ENCODE measurements around the gene MYO1F.

MYO1F gene

GRCh38 chr19:8488365-8488764 lies 88.9 kb downstream of the MYO1F start:
- no peak overlapping the region for H4K8ac ChIP-seq (ENCODE audit: low read length)

GRCh38 chr19:8487137-8487851 lies 89.9 kb downstream of the MYO1F start:
- Histone ChIP-seq H3K23ac (ENCODE audit: low read length in 2 of 2) (no peak overlapping the region), H3K27me3 (ENCODE audit: control insufficient read depth in 1 of 2, insufficient read depth in 1 of 2, low read length in 2 of 2) (no peaks in the 10 kb centered on the region), H3K9me3 (ENCODE audit: control insufficient read depth, low read length) (no peaks in the 10 kb centered on the region), H3K27ac (ENCODE audit: low read length, poor library complexity, severe bottlenecking) (no peak overlapping the region), H2BK120ac (ENCODE audit: low read depth, low read length) (no peak overlapping the region), H4K91ac (ENCODE audit: low read length) (no peak overlapping the region), H4K8ac (ENCODE audit: low read length) (no peak overlapping the region), H3K9ac (ENCODE audit: low read length) (no peak overlapping the region), H3K4me2 (ENCODE audit: low read length, poor library complexity, severe bottlenecking) (no peak overlapping the region), H3K4me1 (ENCODE audit: control insufficient read depth, insufficient read depth, low read depth, low read length) (no peaks in the 10 kb centered on the region), H3K14ac (ENCODE audit: low read length in 2 of 2) (no peak overlapping the region), H3K18ac (ENCODE audit: low read depth in 1 of 2, low read length in 2 of 2) (no peak overlapping the region), H2AK5ac (ENCODE audit: low read length, severe bottlenecking) (no peak overlapping the region), H2AFZ (ENCODE audit: low read depth, low read length) (no peak overlapping the region), H2BK15ac (ENCODE audit: low read depth, poor library complexity, severe bottlenecking) (no peak overlapping the region), H2BK5ac (ENCODE audit: low read depth, low read length, poor library complexity, severe bottlenecking) (no peak overlapping the region), H3K4me3 (ENCODE audit: insufficient read depth in 1 of 2, low read depth in 1 of 2, low read length in 2 of 2) (no peak overlapping the region), H3K79me1 (replicated peaks; ENCODE audit: low read length, poor library complexity, severe bottlenecking) (peaks cover 45% of the 10 kb centered on the region), H2BK12ac (ENCODE audit: low read length in 2 of 2) (no peak overlapping the region), H3K36me3 (ENCODE audit: control insufficient read depth in 1 of 2, insufficient read depth in 2 of 2, low read depth in 1 of 2, low read length in 2 of 2) (peaks cover 72 to 89% of the 10 kb centered on the region in 2 experiments), H3K4ac (ENCODE audit: low read depth in 1 of 2, low read length in 2 of 2) (no peak overlapping the region)
- WGBS: 98% methylated on average over 11 of the region's 13 CpGs
- no peak for DNase-seq

More at GRCh38 chr19:8488365-8488764, 88.9 kb downstream of the MYO1F start:
- Histone ChIP-seq H2AFZ (ENCODE audit: low read depth, low read length) (no peak overlapping the region), H3K4ac (ENCODE audit: low read depth in 1 of 2, low read length in 2 of 2) (no peak overlapping the region), H4K91ac (ENCODE audit: low read length) (no peak overlapping the region), H3K4me2 (ENCODE audit: low read length, poor library complexity, severe bottlenecking) (no peak overlapping the region), H2BK120ac (ENCODE audit: low read depth, low read length) (no peak overlapping the region), H3K27me3 (ENCODE audit: control insufficient read depth in 1 of 2, insufficient read depth in 1 of 2, low read length in 2 of 2) (no peaks in the 10 kb centered on the region), H3K18ac (ENCODE audit: low read depth in 1 of 2, low read length in 2 of 2) (no peak overlapping the region), H3K9me3 (ENCODE audit: control insufficient read depth, low read length) (no peaks in the 10 kb centered on the region), H2BK12ac (ENCODE audit: low read length in 2 of 2) (no peak overlapping the region), H3K4me1 (ENCODE audit: control insufficient read depth, insufficient read depth, low read depth, low read length) (no peaks in the 10 kb centered on the region), H3K27ac (ENCODE audit: low read length, poor library complexity, severe bottlenecking) (no peak overlapping the region), H3K23ac (ENCODE audit: low read length in 2 of 2) (no peak overlapping the region), H2BK15ac (ENCODE audit: low read depth, poor library complexity, severe bottlenecking) (no peak overlapping the region), H3K4me3 (ENCODE audit: insufficient read depth in 1 of 2, low read depth in 1 of 2, low read length in 2 of 2) (no peak overlapping the region), H3K9ac (ENCODE audit: low read length) (no peak overlapping the region), H3K36me3 (ENCODE audit: control insufficient read depth in 1 of 2, insufficient read depth in 2 of 2, low read depth in 1 of 2, low read length in 2 of 2) (peaks cover 61 to 83% of the 10 kb centered on the region in 2 experiments), H2BK5ac (ENCODE audit: low read depth, low read length, poor library complexity, severe bottlenecking) (no peak overlapping the region), H2AK5ac (ENCODE audit: low read length, severe bottlenecking) (no peak overlapping the region), H3K14ac (ENCODE audit: low read length in 2 of 2) (no peak overlapping the region), H3K79me1 (replicated peaks; ENCODE audit: low read length, poor library complexity, severe bottlenecking) (peaks cover 42% of the 10 kb centered on the region)
- no peak for DNase-seq
- WGBS: 83% methylated on average over 15 of the region's 15 CpGs

- Histone ChIP-seq H2BK120ac (ENCODE audit: low read depth, low read length) (no peak overlapping the region), H2AK5ac (ENCODE audit: low read length, severe bottlenecking) (no peak overlapping the region), H3K27ac (ENCODE audit: low read length, poor library complexity, severe bottlenecking) (no peak overlapping the region), H4K91ac (ENCODE audit: low read length) (no peak overlapping the region), H2BK12ac (ENCODE audit: low read length in 2 of 2) (no peak overlapping the region), H3K23ac (ENCODE audit: low read length in 2 of 2) (no peak overlapping the region), H3K9ac (ENCODE audit: low read length) (no peak overlapping the region), H3K4me2 (ENCODE audit: low read length, poor library complexity, severe bottlenecking) (no peak overlapping the region), H2BK5ac (ENCODE audit: low read depth, low read length, poor library complexity, severe bottlenecking) (no peak overlapping the region), H4K8ac (ENCODE audit: low read length) (no peak overlapping the region), H3K36me3 (ENCODE audit: control insufficient read depth in 1 of 2, insufficient read depth in 2 of 2, low read depth in 1 of 2, low read length in 2 of 2) (peaks cover 76 to 94% of the 10 kb centered on the region in 2 experiments), H3K18ac (ENCODE audit: low read depth in 1 of 2, low read length in 2 of 2) (no peak overlapping the region), H3K79me1 (replicated peaks; ENCODE audit: low read length, poor library complexity, severe bottlenecking) (peaks cover 45% of the 10 kb centered on the region), H3K4ac (ENCODE audit: low read depth in 1 of 2, low read length in 2 of 2) (no peak overlapping the region), H3K4me3 (ENCODE audit: insufficient read depth in 1 of 2, low read depth in 1 of 2, low read length in 2 of 2) (no peak overlapping the region), H2AFZ (ENCODE audit: low read depth, low read length) (no peak overlapping the region), H3K9me3 (ENCODE audit: control insufficient read depth, low read length) (no peaks in the 10 kb centered on the region), H2BK15ac (ENCODE audit: low read depth, poor library complexity, severe bottlenecking) (no peak overlapping the region), H3K4me1 (ENCODE audit: control insufficient read depth, insufficient read depth, low read depth, low read length) (no peaks in the 10 kb centered on the region), H3K14ac (ENCODE audit: low read length in 2 of 2) (no peak overlapping the region), H3K27me3 (ENCODE audit: control insufficient read depth in 1 of 2, insufficient read depth in 1 of 2, low read length in 2 of 2) (no peaks in the 10 kb centered on the region)
- WGBS: 95% methylated on average over 16 of the region's 16 CpGs
- DNase-seq: no peak
These were observed 90.5 kb downstream of the MYO1F start for GRCh38 chr19:8486661-8487136.

GRCh38 chr19:8485561-8486371 lies 91.5 kb downstream of the MYO1F start:
- peaks cover 85 to 93% of the 10 kb centered on the region in 2 experiments for H3K36me3 ChIP-seq (ENCODE audit: control insufficient read depth in 1 of 2, insufficient read depth in 2 of 2, low read depth in 1 of 2, low read length in 2 of 2)
- no peak overlapping the region for H2AFZ ChIP-seq (ENCODE audit: low read depth, low read length)
- no peak overlapping the region for H2BK5ac ChIP-seq (ENCODE audit: low read depth, low read length, poor library complexity, severe bottlenecking)
- no peaks in the 10 kb centered on the region for H3K27me3 ChIP-seq (ENCODE audit: control insufficient read depth in 1 of 2, insufficient read depth in 1 of 2, low read length in 2 of 2)
- H3K9ac ChIP-seq (ENCODE audit: low read length): no peak overlapping the region
- no peak overlapping the region for H3K4ac ChIP-seq (ENCODE audit: low read depth in 1 of 2, low read length in 2 of 2)
- no peak for DNase-seq
- no peak overlapping the region for H2AK5ac ChIP-seq (ENCODE audit: low read length, severe bottlenecking)
- H3K18ac ChIP-seq (ENCODE audit: low read depth in 1 of 2, low read length in 2 of 2): peak overlapping the region in 1 of 2 experiments; percentile 11
- H4K91ac ChIP-seq (ENCODE audit: low read length): peak overlapping the region; percentile 24
- H3K4me1 ChIP-seq (ENCODE audit: control insufficient read depth, insufficient read depth, low read depth, low read length): peaks cover 3% of the 10 kb centered on the region
- H3K23ac ChIP-seq (ENCODE audit: low read length in 2 of 2): no peak overlapping the region
- H3K27ac ChIP-seq (ENCODE audit: low read length, poor library complexity, severe bottlenecking): no peak overlapping the region
- H4K8ac ChIP-seq (ENCODE audit: low read length): no peak overlapping the region
- no peak overlapping the region for H3K4me2 ChIP-seq (ENCODE audit: low read length, poor library complexity, severe bottlenecking)
- H2BK120ac ChIP-seq (ENCODE audit: low read depth, low read length): no peak overlapping the region
- peaks cover 45% of the 10 kb centered on the region for H3K79me1 ChIP-seq (replicated peaks; ENCODE audit: low read length, poor library complexity, severe bottlenecking)
- H2BK15ac ChIP-seq (ENCODE audit: low read depth, poor library complexity, severe bottlenecking): no peak overlapping the region
- WGBS: 99% methylated on average over 62 of the region's 62 CpGs
- no peaks in the 10 kb centered on the region for H3K9me3 ChIP-seq (ENCODE audit: control insufficient read depth, low read length)
- H2BK12ac ChIP-seq (ENCODE audit: low read length in 2 of 2): no peak overlapping the region
- no peak overlapping the region for H3K4me3 ChIP-seq (ENCODE audit: insufficient read depth in 1 of 2, low read depth in 1 of 2, low read length in 2 of 2)
- no peak overlapping the region for H3K14ac ChIP-seq (ENCODE audit: low read length in 2 of 2)
